ENCODE data around the gene VIT. TPM values are rescaled to one million over a fixed set of nuclear protein-coding genes. Genes with fewer than 3 reads are reported as not detected.

The VIT gene
- total and polyA plus RNA-seq, 4 donors = 0.17 to 0.94 (median 0.32) TPM

GRCh38 chr2:36805635-36806224 is 109.2 kb downstream of the VIT start:
- DNase-seq = no peak
- Histone ChIP-seq H3K27me3 (ENCODE audit: control insufficient read depth in 3 of 3, insufficient read depth in 3 of 3, low read length in 2 of 3) (no peaks in the 10 kb centered on the region), H3K4me3 (no peak overlapping the region), H3K9me3 (ENCODE audit: control insufficient read depth in 4 of 4, insufficient read depth in 3 of 4, low read length in 3 of 4) (peaks cover 0 to 4% (median 0%) of the 10 kb centered on the region in 4 donors), H3K27ac (ENCODE audit: low read depth in 1 of 2, low read length in 1 of 2) (no peak overlapping the region), H3K9ac (ENCODE audit: insufficient read depth in 1 of 2, low read length in 2 of 2) (no peak overlapping the region), H3K4me1 (ENCODE audit: control insufficient read depth in 5 of 5, insufficient read depth in 5 of 5, low read length in 5 of 5) (no peaks in the 10 kb centered on the region), H3K36me3 (ENCODE audit: control insufficient read depth in 4 of 4, insufficient read depth in 4 of 4, low read length in 4 of 4) (no peaks in the 10 kb centered on the region)
- no peak for ATAC-seq (ENCODE audit: insufficient read depth, low FRiP score)
- TF ChIP-seq CTCF (IDR thresholded peaks at IDR 0.05; ENCODE audit: control extremely low read depth, extremely low read depth) = no peak
- WGBS, 2 donors = 85 to 94% methylated on average over 11 of the region's 11 CpGs

GRCh38 chr2:36807223-36807886 is 110.8 kb downstream of the VIT start:
- TF ChIP-seq CTCF (IDR thresholded peaks at IDR 0.05; ENCODE audit: control extremely low read depth, extremely low read depth) = no peak
- Histone ChIP-seq H3K27ac (ENCODE audit: low read depth in 1 of 2, low read length in 1 of 2) (no peak overlapping the region), H3K9me3 (ENCODE audit: control insufficient read depth in 4 of 4, insufficient read depth in 3 of 4, low read length in 3 of 4) (peaks cover 0 to 4% (median 0%) of the 10 kb centered on the region in 4 donors)

GRCh38 chr2:36808386-36809068 is 112.0 kb downstream of the VIT start:
- no peak for TF ChIP-seq CTCF (IDR thresholded peaks at IDR 0.05; ENCODE audit: control extremely low read depth, extremely low read depth)
- Histone ChIP-seq H3K27me3 (ENCODE audit: control insufficient read depth in 3 of 3, insufficient read depth in 3 of 3, low read length in 2 of 3) (no peaks in the 10 kb centered on the region), H3K9ac (ENCODE audit: insufficient read depth in 1 of 2, low read length in 2 of 2) (no peak overlapping the region), H3K4me1 (ENCODE audit: control insufficient read depth in 5 of 5, insufficient read depth in 5 of 5, low read length in 5 of 5) (no peaks in the 10 kb centered on the region), H3K36me3 (ENCODE audit: control insufficient read depth in 4 of 4, insufficient read depth in 4 of 4, low read length in 4 of 4) (no peaks in the 10 kb centered on the region), H3K9me3 (ENCODE audit: control insufficient read depth in 4 of 4, insufficient read depth in 3 of 4, low read length in 3 of 4) (peaks cover 0 to 4% (median 0%) of the 10 kb centered on the region in 4 donors), H3K4me3 (no peak overlapping the region), H3K27ac (ENCODE audit: low read depth in 1 of 2, low read length in 1 of 2) (no peak overlapping the region)
- no peak for ATAC-seq (ENCODE audit: insufficient read depth, low FRiP score)
- DNase-seq = no peak
- WGBS, 2 donors = 94 to 97% methylated on average over 35 of the region's 35 CpGs

More at GRCh38 chr2:36807223-36807886, 110.8 kb downstream of the VIT start:
- H3K36me3 ChIP-seq (ENCODE audit: control insufficient read depth in 4 of 4, insufficient read depth in 4 of 4, low read length in 4 of 4) = no peaks in the 10 kb centered on the region
- no peaks in the 10 kb centered on the region for H3K4me1 ChIP-seq (ENCODE audit: control insufficient read depth in 5 of 5, insufficient read depth in 5 of 5, low read length in 5 of 5)
- H3K4me3 ChIP-seq = no peak overlapping the region
- DNase-seq (no peak), ATAC-seq (ENCODE audit: insufficient read depth, low FRiP score) (no peak)
- H3K27me3 ChIP-seq (ENCODE audit: control insufficient read depth in 3 of 3, insufficient read depth in 3 of 3, low read length in 2 of 3) = no peaks in the 10 kb centered on the region
- no peak overlapping the region for H3K9ac ChIP-seq (ENCODE audit: insufficient read depth in 1 of 2, low read length in 2 of 2)
- WGBS, 2 donors = 82 to 90% methylated on average over 5 of the region's 5 CpGs

Measured in lung (tissue), 12 donors.